ENCODE data around the gene RAC3. TPM values are rescaled to one million over a fixed set of nuclear protein-coding genes. Genes with fewer than 3 reads are reported as not detected.

Gene RAC3
- total RNA-seq, 1 experiment from 2014 or later: 9.3 TPM

GRCh38 chr17:81998691-81999438, 32.6 kb upstream of the RAC3 start:
- no peaks in the 10 kb centered on the region for H3K9me3 Mint-ChIP-seq (ENCODE audit: low read depth, unreplicated experiment)
- DNase-seq: no peak
- H3K4me1 Mint-ChIP-seq (ENCODE audit: low read depth, unreplicated experiment): no peaks in the 10 kb centered on the region
- H3K27ac Mint-ChIP-seq (ENCODE audit: unreplicated experiment): no peak overlapping the region
- intact Hi-C loops (cut with micrococcal nuclease; ENCODE audit: unreplicated experiment): no loop called here
- H3K36me3 Mint-ChIP-seq (ENCODE audit: insufficient read depth, unreplicated experiment): peaks cover 24% of the 10 kb centered on the region
- no peaks in the 10 kb centered on the region for H3K27me3 Mint-ChIP-seq (ENCODE audit: unreplicated experiment)
- CTCF ChIA-PET: no interaction called here
- H3K4me3 Mint-ChIP-seq (ENCODE audit: low read depth, unreplicated experiment): no peak overlapping the region
- no peak for TF ChIP-seq CTCF (IDR thresholded peaks at IDR 0.05; ENCODE audit: unreplicated experiment)
- no TSS peak for BruUV-seq (replicated peaks)

GRCh38 chr17:81999587-81999975, 31.9 kb upstream of the RAC3 start:
- Mint-ChIP-seq H3K9me3 (ENCODE audit: low read depth, unreplicated experiment) (no peaks in the 10 kb centered on the region), H3K4me3 (ENCODE audit: low read depth, unreplicated experiment) (no peak overlapping the region), H3K4me1 (ENCODE audit: low read depth, unreplicated experiment) (no peaks in the 10 kb centered on the region), H3K36me3 (ENCODE audit: insufficient read depth, unreplicated experiment) (peaks cover 25% of the 10 kb centered on the region), H3K27me3 (ENCODE audit: unreplicated experiment) (no peaks in the 10 kb centered on the region), H3K27ac (ENCODE audit: unreplicated experiment) (no peak overlapping the region)
- no peak for TF ChIP-seq CTCF (IDR thresholded peaks at IDR 0.05; ENCODE audit: unreplicated experiment)
- CTCF ChIA-PET: no interaction called here
- BruUV-seq (replicated peaks): no TSS peak
- no peak for DNase-seq
- intact Hi-C loops (cut with micrococcal nuclease; ENCODE audit: unreplicated experiment): no loop called here

GRCh38 chr17:81999976-82000802, 31.3 kb upstream of the RAC3 start:
- intact Hi-C loops (cut with micrococcal nuclease; ENCODE audit: unreplicated experiment): no loop called here
- peaks cover 25% of the 10 kb centered on the region for H3K36me3 Mint-ChIP-seq (ENCODE audit: insufficient read depth, unreplicated experiment)
- CTCF ChIA-PET: no interaction called here
- H3K9me3 Mint-ChIP-seq (ENCODE audit: low read depth, unreplicated experiment): no peaks in the 10 kb centered on the region
- no peaks in the 10 kb centered on the region for H3K4me1 Mint-ChIP-seq (ENCODE audit: low read depth, unreplicated experiment)
- no peak overlapping the region for H3K4me3 Mint-ChIP-seq (ENCODE audit: low read depth, unreplicated experiment)
- no peaks in the 10 kb centered on the region for H3K27me3 Mint-ChIP-seq (ENCODE audit: unreplicated experiment)
- TF ChIP-seq CTCF (IDR thresholded peaks at IDR 0.05; ENCODE audit: unreplicated experiment): no peak
- DNase-seq: no peak
- BruUV-seq (replicated peaks): no TSS peak
- no peak overlapping the region for H3K27ac Mint-ChIP-seq (ENCODE audit: unreplicated experiment)

- CTCF ChIA-PET: interaction anchor here (1.2 kb wide), 1 partner anchor 10 kb away, joined by 5 read pairs; no protein-coding TSS in a partner anchor
- Mint-ChIP-seq H3K36me3 (ENCODE audit: insufficient read depth, unreplicated experiment) (peaks cover 20% of the 10 kb centered on the region), H3K27ac (ENCODE audit: unreplicated experiment) (no peak overlapping the region), H3K4me1 (ENCODE audit: low read depth, unreplicated experiment) (no peaks in the 10 kb centered on the region), H3K9me3 (ENCODE audit: low read depth, unreplicated experiment) (no peaks in the 10 kb centered on the region), H3K4me3 (ENCODE audit: low read depth, unreplicated experiment) (no peak overlapping the region), H3K27me3 (ENCODE audit: unreplicated experiment) (no peaks in the 10 kb centered on the region)
- intact Hi-C loops (cut with micrococcal nuclease; ENCODE audit: unreplicated experiment): no loop called here
- DNase-seq: no peak
- no peak for TF ChIP-seq CTCF (IDR thresholded peaks at IDR 0.05; ENCODE audit: unreplicated experiment)
- BruUV-seq (replicated peaks): no TSS peak
Measured at GRCh38 chr17:82000803-82001570, 30.5 kb upstream of the RAC3 start.

Data from Calu3 (cell line).